ENCODE data around the gene PXK. TPM values are rescaled to one million over a fixed set of nuclear protein-coding genes. Genes with fewer than 3 reads are reported as not detected.

PXK gene
- total RNA-seq, 1 donor from 2014 or later, result 31.2 TPM

DNA sequence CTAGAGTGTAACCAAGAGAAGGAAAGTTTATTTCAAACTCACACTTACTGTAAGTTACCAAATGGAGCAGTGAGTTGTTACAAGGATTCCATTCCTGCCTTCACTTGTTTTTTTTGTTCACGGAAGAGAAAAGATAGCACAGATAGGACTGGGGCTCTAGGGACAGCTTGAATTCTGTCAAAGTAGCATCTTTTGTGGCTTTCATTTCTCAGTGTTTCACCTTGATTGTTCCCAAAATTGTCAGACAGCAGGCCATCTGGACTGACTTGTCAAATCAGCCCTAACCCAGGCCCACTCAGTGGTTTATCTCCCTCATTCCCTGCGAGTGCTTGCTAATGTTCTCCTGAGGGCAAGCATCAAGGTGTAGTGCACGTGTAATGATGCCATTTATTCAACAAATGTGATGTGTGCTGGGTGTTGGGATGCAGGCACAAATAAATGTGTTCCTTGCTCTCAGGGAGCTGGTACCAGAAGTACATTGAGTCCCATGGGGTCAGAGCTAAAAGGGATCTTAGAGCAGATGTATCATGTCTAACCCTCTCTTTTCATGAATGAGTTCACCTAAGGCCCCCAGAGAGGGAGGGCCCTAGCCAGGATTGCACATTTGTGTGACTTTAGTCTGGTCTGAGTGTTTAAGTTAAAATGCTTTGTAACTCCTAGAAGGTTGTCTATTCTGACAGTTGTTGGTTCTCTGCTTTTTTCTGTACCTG, 51.8 kb downstream of the PXK start:
- DNase-seq, result no peak

- peak; percentile 69 for DNase-seq
Measured at GRCh38 chr3:58386626-58387365, 54.1 kb downstream of the PXK start.

GRCh38 chr3:58387650-58388546, 55.2 kb downstream of the PXK start:
- DNase-seq, result peak; percentile 73

DNA sequence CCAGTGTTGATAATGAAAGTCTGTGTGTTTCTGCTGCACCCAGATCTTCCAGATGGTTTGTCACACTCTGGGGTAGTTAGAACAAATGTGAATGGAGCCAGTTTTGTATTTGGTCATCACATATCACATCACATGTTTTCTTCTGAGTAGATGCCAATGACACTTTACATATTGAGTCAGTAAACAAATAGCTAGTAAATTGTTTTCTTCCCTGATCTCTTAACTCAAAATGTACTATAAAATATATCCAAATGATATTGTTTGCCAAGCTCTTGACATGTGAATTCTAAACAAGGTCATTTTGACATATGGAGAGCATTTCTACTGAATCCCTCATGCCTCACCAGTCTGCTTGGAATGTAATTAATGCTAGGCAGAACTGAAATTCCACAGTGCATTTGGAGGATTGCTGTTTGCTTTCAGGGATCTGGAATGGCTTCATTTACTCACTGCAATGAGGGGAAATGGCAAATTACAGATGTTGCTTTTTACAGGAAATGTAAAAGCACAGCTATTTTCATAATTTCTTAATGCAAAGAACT, 55.9 kb downstream of the PXK start:
- peak; percentile 94 for DNase-seq

GRCh38 chr3:58391156-58391865, 58.6 kb downstream of the PXK start:
- DNase-seq, result no peak

- no peak for DNase-seq
Measured at GRCh38 chr3:58392181-58392580, 59.5 kb downstream of the PXK start.

- no peak for DNase-seq
Measured at GRCh38 chr3:58394339-58394738, 61.6 kb downstream of the PXK start.

DNA sequence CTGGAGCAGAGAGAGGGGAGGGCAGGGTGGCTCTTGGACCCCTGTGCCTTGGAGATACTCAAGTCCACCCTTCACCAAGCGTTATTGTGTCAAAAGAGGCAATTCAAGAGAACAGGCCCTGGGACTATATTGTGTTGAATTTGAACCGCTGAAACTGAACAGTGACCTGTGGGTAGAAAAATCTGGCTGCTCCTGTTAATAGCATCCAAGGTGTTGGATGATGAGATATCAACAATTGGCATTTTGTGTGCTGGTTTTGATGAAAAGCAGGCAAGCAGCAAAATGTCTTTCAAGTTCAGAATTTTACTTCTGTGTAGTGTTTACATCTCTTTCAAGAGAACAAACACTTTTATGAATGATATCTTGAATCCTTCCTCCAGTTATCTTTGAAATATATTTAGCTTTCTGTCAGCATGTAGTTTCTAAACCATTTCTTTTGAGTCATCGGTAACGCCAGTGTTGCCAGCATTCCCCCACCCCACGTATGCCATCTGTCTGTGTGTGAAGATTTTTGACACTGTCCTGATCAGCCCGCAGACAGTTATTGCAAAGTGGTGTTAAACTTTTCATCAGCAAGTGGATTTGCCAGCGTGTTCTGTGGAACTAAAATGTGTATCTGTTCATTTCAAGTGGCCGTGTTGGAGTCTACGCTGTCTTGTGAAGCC, 66.1 kb downstream of the PXK start:
- no peak for DNase-seq

DNA sequence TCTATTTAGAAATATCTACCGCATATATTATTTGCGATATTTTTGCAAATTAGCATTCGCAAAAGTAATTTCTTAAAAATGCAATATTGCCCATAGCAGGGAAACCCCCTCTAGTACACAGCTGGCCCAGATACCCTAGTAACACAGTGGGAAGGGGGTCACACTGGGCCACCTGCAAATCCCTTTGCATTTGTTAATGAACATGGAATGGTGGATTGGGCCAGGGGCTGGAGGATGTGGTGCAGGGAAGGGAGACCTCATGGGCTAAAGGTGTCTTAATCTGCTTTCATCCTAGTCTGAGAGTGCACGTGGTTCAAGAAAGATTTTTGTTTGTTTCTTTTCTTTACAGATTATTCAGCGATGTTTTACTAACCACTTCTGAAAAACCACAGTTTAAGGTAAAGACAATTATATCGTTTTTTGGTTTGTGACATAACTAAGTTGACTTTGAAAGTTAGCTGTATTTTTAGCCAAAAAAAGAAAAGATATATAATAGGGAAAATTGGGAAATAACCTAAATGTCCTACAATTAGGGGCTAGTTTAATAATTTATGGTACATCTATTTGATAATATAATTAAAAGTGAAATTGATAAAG, 70.9 kb downstream of the PXK start:
- no peak for DNase-seq

DNA sequence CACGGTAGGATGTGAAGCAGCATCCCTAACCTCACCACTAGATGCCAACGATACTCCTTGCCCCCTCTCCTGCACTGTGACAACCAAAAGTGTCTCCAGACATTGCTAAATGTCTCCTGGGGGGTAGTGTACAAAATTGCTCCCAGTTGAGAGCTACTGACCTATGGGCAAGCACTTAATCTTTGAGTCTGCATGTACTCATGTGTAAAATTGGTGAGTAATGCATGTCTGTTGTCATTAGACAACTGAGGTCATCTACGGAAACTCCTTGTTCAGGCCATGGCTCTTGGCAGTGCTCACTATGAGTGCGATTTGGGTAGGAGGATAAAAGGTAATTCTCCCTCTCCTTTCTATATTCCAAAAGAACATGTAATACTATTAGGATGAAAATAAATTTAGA, 71.7 kb downstream of the PXK start:
- DNase-seq, result no peak

- no peak for DNase-seq
Measured at GRCh38 chr3:58408906-58409305, 76.2 kb downstream of the PXK start.

DNA sequence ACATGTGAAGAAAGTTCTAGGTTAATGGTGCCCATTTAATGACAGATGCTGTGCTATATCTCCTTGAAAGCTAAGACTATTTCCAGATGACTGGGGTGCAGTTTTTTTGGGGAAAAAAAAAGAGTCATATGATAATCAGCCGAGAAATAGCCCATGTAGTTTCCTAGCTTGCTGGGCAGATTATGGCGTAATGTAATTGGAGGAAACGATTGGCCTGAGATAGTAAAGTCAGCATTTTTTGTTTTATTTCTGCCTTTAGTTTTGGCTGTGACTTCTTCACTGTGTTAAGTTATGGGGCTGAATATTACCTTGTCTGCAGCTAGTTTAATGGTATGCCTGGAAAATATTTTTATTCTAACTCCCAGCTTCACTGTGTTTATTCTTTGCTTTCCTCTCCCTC, 77.0 kb downstream of the PXK start:
- DNase-seq, result no peak

DNA sequence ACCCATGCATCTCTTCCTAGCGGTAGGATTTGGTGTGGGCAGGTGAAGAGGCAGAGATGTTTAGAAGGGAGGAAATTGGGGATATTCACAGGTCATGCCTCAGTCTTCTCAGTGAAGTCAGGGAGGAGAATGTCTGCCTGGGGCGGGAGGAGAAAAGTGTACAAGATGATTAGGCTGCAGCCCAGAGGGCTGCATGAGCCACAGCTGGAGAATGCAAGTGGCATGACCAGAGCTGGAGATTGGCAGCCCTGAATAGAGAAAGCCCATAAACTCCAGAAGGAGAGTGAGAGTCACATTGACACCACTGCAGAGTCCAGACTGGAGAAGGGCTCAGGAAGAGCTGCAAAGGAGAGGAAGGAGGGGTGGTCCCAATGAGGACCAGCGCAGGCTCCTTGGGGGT, 78.3 kb downstream of the PXK start:
- DNase-seq, result no peak

DNA sequence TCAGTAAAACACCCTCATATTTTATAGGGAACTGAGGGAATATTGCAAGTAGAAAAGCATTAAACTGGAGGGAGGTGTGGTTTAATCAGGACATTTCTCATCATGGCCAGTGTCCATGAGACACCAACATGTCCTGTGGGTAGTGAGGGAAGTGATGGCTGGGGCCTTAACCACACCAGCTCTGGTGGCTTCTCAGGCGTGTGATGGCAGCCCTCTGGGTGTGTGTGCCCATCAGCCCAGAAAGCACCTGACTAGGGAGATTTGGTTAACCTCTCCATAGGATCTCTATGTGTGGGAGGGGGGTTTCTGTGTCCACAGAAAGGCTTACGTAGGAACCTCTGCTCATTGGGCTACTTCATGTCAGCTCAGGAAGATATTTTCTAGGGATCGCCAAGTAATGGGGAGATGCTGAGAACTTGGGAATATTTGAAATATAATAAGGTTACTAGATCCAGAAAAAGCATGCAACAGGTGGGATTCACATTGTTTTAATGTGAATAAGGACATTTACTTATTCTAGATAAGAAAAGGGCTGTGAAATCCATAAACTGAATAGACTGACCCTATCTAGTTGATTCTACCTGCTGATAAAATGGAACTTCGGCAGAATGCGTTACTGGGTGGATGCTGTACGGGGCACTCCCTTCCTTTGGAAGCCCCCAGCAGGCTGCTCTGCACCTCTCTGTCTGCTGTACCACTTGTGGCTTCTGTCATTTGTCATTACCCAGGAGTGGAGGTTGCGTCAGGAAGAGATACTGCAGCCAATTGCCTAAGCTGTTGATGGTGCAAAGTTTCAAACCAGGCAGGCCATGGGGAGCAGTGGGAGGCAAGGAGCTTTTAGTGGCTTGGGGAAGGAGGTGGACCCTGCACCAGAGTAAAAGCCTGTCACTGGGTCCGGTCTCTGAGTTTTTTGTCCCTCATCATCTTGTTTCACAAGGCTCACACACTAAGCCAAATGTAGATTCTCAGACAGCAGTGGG, 79.4 kb downstream of the PXK start:
- DNase-seq, result no peak

GRCh38 chr3:58414538-58415197, 82.0 kb downstream of the PXK start:
- DNase-seq, result peak; percentile 55

GRCh38 chr3:58416191-58416590, 83.5 kb downstream of the PXK start:
- no peak for DNase-seq

- DNase-seq, result no peak
Measured at GRCh38 chr3:58417075-58417474, 84.4 kb downstream of the PXK start.

GRCh38 chr3:58418227-58418626, 85.5 kb downstream of the PXK start:
- DNase-seq, result no peak
